Heart right ventricle (tissue), 16 donors: Measurements from ENCODE around the gene CHAC1. TPM values are rescaled to one million over a fixed set of nuclear protein-coding genes. Genes with fewer than 3 reads are reported as not detected.
"Not testable (repeated sequence)": the region's sequence is repeated elsewhere in the genome, so short reads cannot be mapped to it uniquely, and the experiment has no call there.

Experiments
- ATAC-seq, 8 donors: fragments of 200-7000 bp; cut with Tn5 transposase; one replicate each; pipeline ENCODE4 v1.9.1; 2020; ENCODE audit warnings: mild to moderate bottlenecking in 8 of 8, moderate library complexity in 8 of 8, moderate number of reproducible peaks in 1 of 8
- DNase-seq, 2 donors: peaks; one replicate each; pipeline ENCODE4 v3.0.0-alpha.2; 2020
- H3K27ac ChIP-seq, 10 donors: fragments of 200-600 bp; sonication (generic) in 2 of 10; one replicate each; pipeline versions ENCODE4 v1.5.0 to v1.8.0; 2020 to 2022; ENCODE audit warnings: mild to moderate bottlenecking in 3 of 10
- H3K27me3 ChIP-seq, 7 donors: fragments of 200-600 bp; one replicate each; pipeline ENCODE4 v1.8.0; 2021 to 2022; ENCODE audit warnings: mild to moderate bottlenecking in 2 of 7
- H3K36me3 ChIP-seq, 9 donors: fragments of 200-600 bp; sonication (generic) in 1 of 9; one replicate each; pipeline versions ENCODE4 v1.5.0 to v1.8.0; 2020 to 2022; ENCODE audit warnings: mild to moderate bottlenecking in 2 of 9
- H3K4me1 ChIP-seq, 9 donors: fragments of 200-600 bp; sonication (generic) in 1 of 9; one replicate each; pipeline versions ENCODE4 v1.5.0 to v1.8.0; 2020 to 2022; ENCODE audit warnings: mild to moderate bottlenecking in 4 of 9
- H3K4me3 ChIP-seq, 10 donors: fragments of 200-600 bp; sonication (generic) in 2 of 10; one replicate each; pipeline versions ENCODE4 v1.5.0 to v1.8.0; 2020 to 2022; ENCODE audit warnings: mild to moderate bottlenecking in 7 of 10, moderate library complexity in 2 of 10
- H3K9me3 ChIP-seq, 11 donors: fragments of 200-600 bp in 10 of 11; sonication (generic) in 2 of 11; one replicate each; pipeline versions ENCODE4 v1.5.0 to v1.8.0; 2013 to 2022; ENCODE audit warnings: mild to moderate bottlenecking in 2 of 11, control low read depth in 1 of 11, moderate library complexity in 1 of 11
- CTCF ChIP-seq, 9 donors: fragments of 200-600 bp; sonication (generic) in 2 of 9; IDR thresholded peaks; one replicate each; pipeline versions ENCODE4 v1.5.0 to v1.8.0; 2021 to 2022; ENCODE audit warnings: antibody characterized with exemption in 9 of 9, mild to moderate bottlenecking in 5 of 9, moderate library complexity in 1 of 9
- WGBS, 2 donors: extraction: QIAGEN DNeasy Blood & Tissue Kit; methylation state at CpG; one replicate each; pipeline ENCODE4 v1.1.7; 2013; ENCODE audit warnings: inconsistent platforms in 1 of 2; 5-methylcytosine and 5-hydroxymethylcytosine counted together
- intact Hi-C, 10 donors: fragments of 100-400 bp; cut with DNase I; formaldehyde crosslinking; loops; one replicate each; pipeline versions ENCODE4 v1.11.1 to v1.14.2; 2022
- polyA plus RNA-seq, 2 donors: library from polyadenylated mRNA; stranded (reverse); fragments of 200-250 nt; gene quantifications; one replicate each; pipeline ENCODE4 v1.2.3, GENCODE V29; 2013
- total RNA-seq, 10 donors: library from RNA; stranded (reverse); fragmentation: NEBNext Ultra II Directional in 3 of 10; extraction: Animal tissue kit (Norgen Biotek cat#: 25700) in 3 of 10; gene quantifications; one replicate each; pipeline versions ENCODE4 v1.2.1 to v1.2.4, GENCODE V29; 2021 to 2023
- donor health status: Arrhythmogenic right ventricular cardiomyopathy.
- donor health status: ischemic (EF 13 %, LVEDD 7.1; RV severe dilation, severe dysfunction).
- donor health status: healthy with polysubstance abuse.
- donor health status: DM: no; HTN: yes; CAD: no.
- donor health status: DM: no; HTN: no; CAD: no.
- donor health status: ischemic (EF 25% LVEDD 6.9; RV normal size, moderate dysfunction).
- donor health status: ischemic (EF 25% LVEDD 5.7; RV mildly dilated, moderate dysfunction).
- donor health status: healthy.
- donor health status: DM: yes; HTN: yes; CAD: no.
- donor health status: Ischemic cardiomyopathy.
- donor health status: ischemic (EF 35%, LVEDD 5.7; RV mildly dilated, moderate dysfunction).
- donor health status: nonischemic (EF 11% LVEDD 7.7; RV severe dilation, severe dysfunction).
- donor health status: DM: yes; HTN: yes; CAD: no.
- donor health status: PGD.
- donor health status: ischemic (EF 29% LVEDD 5.4; RV normal size, mild dysfunction).
- donor health status: nonischemic (EF 23%, LVEDD 6.1; RV moderate dilation, normal function).

Gene CHAC1
- total and polyA plus RNA-seq, 12 donors: 0.31 to 7.6 (median 1.7) TPM

- Histone ChIP-seq H3K9me3 (no peaks in the 10 kb centered on the region), H3K27ac (no peak overlapping the region), H3K4me1 (peaks cover 0 to 37% (median 15%) of the 10 kb centered on the region in 9 donors), H3K27me3 (no peaks in the 10 kb centered on the region), H3K4me3 (no peak overlapping the region), H3K36me3 (no peaks in the 10 kb centered on the region)
- DNase-seq: no peak
- TF ChIP-seq CTCF (IDR thresholded peaks at IDR 0.05): no peak
- ATAC-seq: no peak
- intact Hi-C loops: no loop called here
- WGBS, 2 donors: 93 to 94% methylated on average over 16 of the region's 16 CpGs
These were observed 7.0 kb downstream of the CHAC1 start for GRCh38 chr15:40960151-40960885.

- H3K4me1 ChIP-seq: peaks cover 1 to 35% (median 11%) of the 10 kb centered on the region in 9 donors
- no peaks in the 10 kb centered on the region for H3K27me3 ChIP-seq
- DNase-seq (no peak), ATAC-seq (no peak)
- no peak overlapping the region for H3K4me3 ChIP-seq
- H3K36me3 ChIP-seq: no peaks in the 10 kb centered on the region
- H3K9me3 ChIP-seq: no peaks in the 10 kb centered on the region
- intact Hi-C loops: no loop called here
- H3K27ac ChIP-seq: no peak overlapping the region
- no peak for TF ChIP-seq CTCF (IDR thresholded peaks at IDR 0.05)
- WGBS, 2 donors: 78 to 81% methylated on average over 11 of the region's 11 CpGs
These were observed 7.7 kb downstream of the CHAC1 start for GRCh38 chr15:40960925-40961324.

GRCh38 chr15:40961740-40962139 is 8.5 kb downstream of the CHAC1 start:
- H3K4me3 ChIP-seq, ATAC-seq, H3K36me3 ChIP-seq, H3K9me3 ChIP-seq, H3K27ac ChIP-seq, H3K27me3 ChIP-seq, intact Hi-C loops, DNase-seq: not testable (repeated sequence)
- 94 to 97% methylated on average over 24 to 25 of the region's 25 CpGs for WGBS, 2 donors
- H3K4me1 ChIP-seq: peaks cover 0 to 35% (median 12%) of the 10 kb centered on the region in 9 donors

GRCh38 chr15:40962317-40962716 is 9.0 kb downstream of the CHAC1 start:
- H3K36me3 ChIP-seq, H3K27ac ChIP-seq, ATAC-seq, H3K9me3 ChIP-seq, H3K4me3 ChIP-seq, intact Hi-C loops, DNase-seq, H3K27me3 ChIP-seq: not testable (repeated sequence)
- peaks cover 0 to 29% (median 8%) of the 10 kb centered on the region in 9 donors for H3K4me1 ChIP-seq
- 96 to 97% methylated on average over 14 of the region's 14 CpGs for WGBS, 2 donors

GRCh38 chr15:40963201-40963600 is 9.9 kb downstream of the CHAC1 start:
- no peaks in the 10 kb centered on the region for H3K9me3 ChIP-seq
- WGBS, 2 donors: 90 to 93% methylated on average over 12 of the region's 12 CpGs
- H3K4me3 ChIP-seq: no peak overlapping the region
- intact Hi-C loops: no loop called here
- no peak for ATAC-seq
- DNase-seq: no peak
- no peaks in the 10 kb centered on the region for H3K27me3 ChIP-seq
- no peak overlapping the region for H3K27ac ChIP-seq
- peaks cover 0 to 20% (median 8%) of the 10 kb centered on the region in 9 donors for H3K4me1 ChIP-seq
- H3K36me3 ChIP-seq: no peaks in the 10 kb centered on the region
- TF ChIP-seq CTCF (IDR thresholded peaks at IDR 0.05): no peak
